GM12801 (cell line): ENCODE data around the gene ANKS1B.

ENCODE experiments used
- TF ChIP-seq, protein P1 (sequence below): IDR thresholded peaks from one replicate; pipeline ENCODE4 v1.5.1; 2011; ENCODE audit warnings: control low read depth; ENCODE audit not compliant: insufficient read length; ENCODE audit errors: extremely low read depth

ANKS1B gene

DNA sequence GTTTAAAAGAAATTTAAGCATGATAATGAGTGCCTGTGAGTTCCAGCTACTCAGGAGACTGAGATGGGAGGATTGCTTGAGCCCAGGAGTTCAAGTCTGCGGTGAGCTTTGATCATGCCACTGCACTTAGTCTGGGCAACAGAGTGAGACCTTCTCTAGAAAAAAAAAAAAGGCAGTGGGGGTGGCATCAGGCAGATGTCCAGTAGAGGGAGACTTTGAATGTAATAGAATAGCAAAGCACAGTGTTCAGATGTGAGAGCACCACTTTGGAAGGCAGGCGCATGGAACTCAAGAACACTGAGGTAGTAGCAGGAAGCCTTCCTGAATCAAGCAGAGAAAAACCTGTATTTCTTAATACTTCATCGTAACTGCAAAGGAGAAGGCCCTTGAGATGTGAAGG, 731.7 kb downstream of the ANKS1B start:
- TF ChIP-seq, protein P1, sequence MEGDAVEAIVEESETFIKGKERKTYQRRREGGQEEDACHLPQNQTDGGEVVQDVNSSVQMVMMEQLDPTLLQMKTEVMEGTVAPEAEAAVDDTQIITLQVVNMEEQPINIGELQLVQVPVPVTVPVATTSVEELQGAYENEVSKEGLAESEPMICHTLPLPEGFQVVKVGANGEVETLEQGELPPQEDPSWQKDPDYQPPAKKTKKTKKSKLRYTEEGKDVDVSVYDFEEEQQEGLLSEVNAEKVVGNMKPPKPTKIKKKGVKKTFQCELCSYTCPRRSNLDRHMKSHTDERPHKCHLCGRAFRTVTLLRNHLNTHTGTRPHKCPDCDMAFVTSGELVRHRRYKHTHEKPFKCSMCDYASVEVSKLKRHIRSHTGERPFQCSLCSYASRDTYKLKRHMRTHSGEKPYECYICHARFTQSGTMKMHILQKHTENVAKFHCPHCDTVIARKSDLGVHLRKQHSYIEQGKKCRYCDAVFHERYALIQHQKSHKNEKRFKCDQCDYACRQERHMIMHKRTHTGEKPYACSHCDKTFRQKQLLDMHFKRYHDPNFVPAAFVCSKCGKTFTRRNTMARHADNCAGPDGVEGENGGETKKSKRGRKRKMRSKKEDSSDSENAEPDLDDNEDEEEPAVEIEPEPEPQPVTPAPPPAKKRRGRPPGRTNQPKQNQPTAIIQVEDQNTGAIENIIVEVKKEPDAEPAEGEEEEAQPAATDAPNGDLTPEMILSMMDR: no peak

- TF ChIP-seq, protein P1: no peak
Measured at GRCh38 chr12:99250091-99250490, 734.6 kb downstream of the ANKS1B start.

DNA sequence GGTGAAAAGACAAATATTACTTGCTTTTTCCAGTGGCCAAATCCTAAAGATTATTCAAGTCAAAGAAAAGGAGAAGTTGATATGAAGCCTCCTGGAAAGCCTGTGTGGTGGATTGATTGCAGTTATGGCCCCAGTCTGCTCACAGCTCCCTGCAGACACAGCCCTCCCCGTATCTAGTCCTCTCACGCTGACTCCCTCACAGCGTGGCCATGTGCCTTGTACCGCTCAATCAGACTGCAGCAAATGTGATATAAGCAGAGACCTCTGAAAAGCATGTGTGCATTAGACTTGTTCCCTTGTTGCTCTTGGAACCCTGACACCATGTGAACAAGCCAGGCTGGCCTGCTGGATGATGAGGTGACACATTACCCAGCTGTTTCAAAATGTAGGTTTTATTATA, 735.2 kb downstream of the ANKS1B start:
- TF ChIP-seq, protein P1: no peak

- TF ChIP-seq, protein P1: no peak
Measured at GRCh38 chr12:99235381-99235780, 749.4 kb downstream of the ANKS1B start.

DNA sequence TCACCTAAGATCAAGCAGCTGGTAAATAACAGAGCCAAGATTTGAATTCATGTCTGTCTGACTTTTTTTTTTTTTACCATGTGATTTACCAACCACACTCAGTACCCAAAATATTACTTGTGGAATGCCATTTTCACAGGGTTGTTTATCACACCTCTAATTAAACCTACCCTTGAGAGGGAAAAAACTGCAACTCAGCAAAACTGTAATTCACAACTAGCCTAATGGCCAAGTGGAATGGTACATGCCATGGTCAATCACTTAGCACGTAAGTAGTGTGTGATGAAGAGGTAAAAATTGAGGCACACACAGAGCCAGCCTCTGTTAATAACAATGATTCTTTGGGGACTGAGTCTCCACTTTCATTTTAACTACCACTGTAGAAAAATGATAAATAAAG, 750.0 kb downstream of the ANKS1B start:
- TF ChIP-seq, protein P1: no peak

- TF ChIP-seq, protein P1: no peak
Measured at GRCh38 chr12:99232324-99232723, 752.4 kb downstream of the ANKS1B start.

DNA sequence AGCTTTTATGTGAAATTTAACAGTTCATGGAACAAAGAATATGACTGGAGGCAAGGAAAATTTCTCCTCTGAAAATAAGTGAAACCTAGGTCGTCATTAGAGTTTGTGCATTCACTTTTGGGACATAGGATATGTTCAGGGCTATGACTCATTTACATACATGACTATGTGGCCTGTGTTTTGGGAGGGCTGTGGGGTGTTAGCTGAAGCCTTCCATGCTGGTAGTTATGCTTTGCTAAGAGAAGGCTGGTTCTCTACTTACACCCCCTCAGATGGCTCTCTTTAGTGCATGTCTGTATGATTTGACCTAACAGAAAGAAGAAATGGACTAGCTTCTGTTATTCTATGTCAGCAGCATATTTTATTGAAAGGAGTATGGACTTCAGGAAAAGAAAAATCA, 753.7 kb downstream of the ANKS1B start:
- TF ChIP-seq, protein P1: no peak

- TF ChIP-seq, protein P1: no peak
Measured at GRCh38 chr12:99224237-99224636, 760.5 kb downstream of the ANKS1B start.
